Astrocyte (in vitro differentiated cells and primary cell): ENCODE data around the gene PTCH2. TPM values are rescaled to one million over a fixed set of nuclear protein-coding genes. Genes with fewer than 3 reads are reported as not detected.

ENCODE experiments used
- DNase-seq: peaks from one replicate; pipeline ENCODE4 v3.0.0-alpha.2; 2010; ENCODE audit warnings: low read depth
- FAIRE-seq: peaks from 2 replicates; lab custom pipeline; 2011; peaks lifted over from hg19 to GRCh38; lab: Jason Lieb, UNC
- H2AFZ ChIP-seq: 2 replicates; pipeline ENCODE4 v1.6.0; 2012; ENCODE audit warnings: low read depth, low read length, inconsistent platforms
- H3K27ac ChIP-seq: 2 replicates; pipeline ENCODE4 v1.5.1; 2011; ENCODE audit warnings: low read depth, low read length, inconsistent platforms
- H3K27me3 ChIP-seq: 2 replicates; pipeline ENCODE4 v1.6.0; 2011; ENCODE audit warnings: low read length, inconsistent platforms; ENCODE audit not compliant: insufficient read depth
- H3K36me3 ChIP-seq: 2 replicates; pipeline ENCODE4 v1.5.1; 2011; ENCODE audit warnings: low read length, inconsistent platforms; ENCODE audit not compliant: insufficient read depth
- H3K4me1 ChIP-seq: 2 replicates; pipeline ENCODE4 v1.5.1; 2011; ENCODE audit warnings: low read length, inconsistent platforms; ENCODE audit not compliant: insufficient read depth
- H3K4me2 ChIP-seq: 2 replicates; pipeline ENCODE4 v1.6.0; 2012; ENCODE audit warnings: low read length, inconsistent platforms
- H3K4me3 ChIP-seq: 2 replicates; pipeline ENCODE4 v1.5.1; 2011; ENCODE audit warnings: low read depth, mild to moderate bottlenecking, low read length, inconsistent platforms; ENCODE audit not compliant: insufficient read depth
- H3K79me2 ChIP-seq: 2 replicates; pipeline ENCODE4 v1.6.0; 2012; ENCODE audit warnings: mild to moderate bottlenecking, low read length, inconsistent platforms; ENCODE audit not compliant: insufficient read depth
- H3K9ac ChIP-seq: 2 replicates; pipeline ENCODE4 v1.6.0; 2012; ENCODE audit warnings: mild to moderate bottlenecking, low read length, inconsistent platforms
- H3K9me3 ChIP-seq: 2 replicates; pipeline ENCODE4 v1.5.1; 2012; ENCODE audit warnings: low read depth, mild to moderate bottlenecking, low read length, inconsistent platforms; ENCODE audit not compliant: insufficient read depth
- H4K20me1 ChIP-seq: 2 replicates; pipeline ENCODE4 v1.6.0; 2012; ENCODE audit warnings: low read length, inconsistent platforms; ENCODE audit not compliant: insufficient read depth
- H3K27ac Mint-ChIP-seq: one replicate; pipeline ENCODE4 v1.8.0; 2021; ENCODE audit warnings: mild to moderate bottlenecking, mixed read lengths; ENCODE audit not compliant: unreplicated experiment
- H3K27me3 Mint-ChIP-seq: one replicate; pipeline ENCODE4 v1.8.0; 2021; ENCODE audit warnings: low read depth, mixed read lengths; ENCODE audit not compliant: unreplicated experiment
- H3K36me3 Mint-ChIP-seq: one replicate; pipeline ENCODE4 v1.8.0; 2021; ENCODE audit warnings: low read depth, mixed read lengths; ENCODE audit not compliant: unreplicated experiment
- H3K4me1 Mint-ChIP-seq: one replicate; pipeline ENCODE4 v1.8.0; 2021; ENCODE audit warnings: low read depth, mixed read lengths; ENCODE audit not compliant: unreplicated experiment
- H3K4me3 Mint-ChIP-seq: one replicate; pipeline ENCODE4 v1.8.0; 2021; ENCODE audit warnings: mild to moderate bottlenecking, moderate library complexity, mixed read lengths; ENCODE audit not compliant: unreplicated experiment
- H3K9me3 Mint-ChIP-seq: one replicate; pipeline ENCODE4 v1.8.0; 2021; ENCODE audit warnings: mild to moderate bottlenecking, mixed read lengths; ENCODE audit not compliant: unreplicated experiment
- CTCF ChIP-seq: IDR thresholded peaks from 2 replicates; pipeline ENCODE4 v1.5.1; 2011; ENCODE audit warnings: low read depth, mild to moderate bottlenecking, inconsistent platforms, low read length, moderate library complexity; ENCODE audit not compliant: insufficient read depth
- EZH2 ChIP-seq: IDR thresholded peaks from 2 replicates; pipeline ENCODE4 v1.6.1; 2012; ENCODE audit warnings: mild to moderate bottlenecking, low read length, inconsistent platforms; ENCODE audit not compliant: insufficient read depth
- total RNA-seq: library from RNA; stranded (reverse); gene quantifications from 2 replicates; pipeline ENCODE4 v1.2.1, GENCODE V29; 2021

Gene PTCH2
- total RNA-seq, 1 donor from 2014 or later, result 0.89 TPM

- TF ChIP-seq CTCF (no peak), EZH2 (no peak)
Measured at GRCh38 chr1:44828841-44829440, 14.1 kb downstream of the PTCH2 start.

DNA sequence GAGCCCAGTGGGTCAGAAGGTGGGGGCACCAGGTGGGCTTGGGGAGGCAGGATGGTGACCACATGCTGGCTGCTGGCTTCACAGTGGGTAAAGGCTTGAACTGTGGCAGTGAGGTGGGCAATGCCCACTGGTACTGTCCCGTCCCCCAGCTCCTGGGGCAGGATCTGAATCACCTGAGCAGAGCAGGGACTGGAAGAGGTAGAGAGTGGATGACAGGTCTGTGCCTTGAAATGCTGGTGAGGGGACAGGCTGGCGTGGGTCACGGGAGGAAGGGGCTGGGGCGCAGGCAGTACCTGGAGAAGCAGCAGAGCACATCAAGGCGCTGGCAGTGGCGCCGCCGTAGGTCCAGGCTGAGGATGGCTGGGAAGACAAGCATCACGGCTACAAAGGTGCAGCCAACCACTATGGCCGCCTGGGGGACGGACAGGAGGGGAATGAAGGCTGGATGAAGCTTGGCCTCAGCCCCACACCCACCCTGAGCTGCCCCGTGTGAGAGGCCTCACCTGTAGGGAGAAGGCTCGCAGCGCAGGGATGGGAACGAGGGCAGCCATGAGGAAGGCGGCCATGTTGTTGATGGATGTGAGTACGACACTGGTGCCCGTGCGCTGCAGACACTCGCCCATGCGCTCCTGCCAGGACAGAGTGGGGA lies 14.9 kb downstream of the PTCH2 start:
- Mint-ChIP-seq H3K9me3 (peaks cover 15% of the 10 kb centered on the region), H3K36me3 (peaks cover 8% of the 10 kb centered on the region), H3K27ac (no peak overlapping the region), H3K4me3 (no peak overlapping the region), H3K4me1 (no peaks in the 10 kb centered on the region), H3K27me3 (peaks cover 11% of the 10 kb centered on the region)
- H3K4me3 ChIP-seq, result no peak overlapping the region
- no peak overlapping the region for H3K27ac ChIP-seq
- H3K36me3 ChIP-seq, result no peaks in the 10 kb centered on the region
- H3K9ac ChIP-seq, result no peak overlapping the region
- H3K9me3 ChIP-seq, result no peaks in the 10 kb centered on the region
- no peak overlapping the region for H3K4me2 ChIP-seq
- no peak for FAIRE-seq
- no peak for DNase-seq
- no peaks in the 10 kb centered on the region for H4K20me1 ChIP-seq
- no peak for TF ChIP-seq CTCF
- no peaks in the 10 kb centered on the region for H3K27me3 ChIP-seq
- no peak overlapping the region for H2AFZ ChIP-seq
- H3K4me1 ChIP-seq, result no peaks in the 10 kb centered on the region
- H3K79me2 ChIP-seq, result no peaks in the 10 kb centered on the region

More at GRCh38 chr1:44828841-44829440, 14.1 kb downstream of the PTCH2 start:
- Mint-ChIP-seq H3K27me3 (peaks cover 11% of the 10 kb centered on the region), H3K9me3 (peaks cover 15% of the 10 kb centered on the region), H3K4me3 (no peak overlapping the region), H3K27ac (no peak overlapping the region), H3K4me1 (no peaks in the 10 kb centered on the region), H3K36me3 (peaks cover 8% of the 10 kb centered on the region)
- Histone ChIP-seq H3K27me3 (no peaks in the 10 kb centered on the region), H3K9me3 (no peaks in the 10 kb centered on the region), H3K9ac (no peak overlapping the region), H3K36me3 (no peaks in the 10 kb centered on the region), H4K20me1 (no peaks in the 10 kb centered on the region), H2AFZ (no peak overlapping the region), H3K27ac (no peak overlapping the region), H3K4me1 (no peaks in the 10 kb centered on the region), H3K4me3 (no peak overlapping the region), H3K79me2 (no peaks in the 10 kb centered on the region), H3K4me2 (no peak overlapping the region)
- DNase-seq (no peak), FAIRE-seq (no peak)
